Endothelial cell of umbilical vein (primary cell): Measurements from ENCODE around the gene STX4. TPM values are rescaled to one million over a fixed set of nuclear protein-coding genes. Genes with fewer than 3 reads are reported as not detected.

Experiments
- BruUV-seq: library from RNA; stranded (reverse); fragments of 400-500 nt; replicated peaks from 2 replicates; lab custom pipeline; 2021; lab: Mats Ljungman, UMichigan
- CTCF ChIA-PET: fragments of 300-600, 350-600 bp; sonication (Branson Sonifier 250); formaldehyde crosslinking; loops from one replicate; lab custom pipeline; 2021; ENCODE audit warnings: antibody characterized with exemption, inconsistent platforms; lab: Charles Lee
- POLR2A ChIA-PET: fragments of 300-600, 350-600 bp; sonication (Branson Sonifier 250); formaldehyde crosslinking; loops from one replicate; lab custom pipeline; 2021; ENCODE audit warnings: antibody characterized with exemption, inconsistent platforms; lab: Charles Lee
- DNase-seq: peaks from one replicate; pipeline ENCODE4 v3.0.0-alpha.2; 2011; ENCODE audit warnings: low read depth, low spot score
- FAIRE-seq: peaks from 2 replicates; lab custom pipeline; 2011; peaks lifted over from hg19 to GRCh38; lab: Jason Lieb, UNC
- H2AFZ ChIP-seq: 2 replicates; pipeline ENCODE4 v1.6.0; 2012; ENCODE audit warnings: low read depth, low read length, control low read depth, inconsistent platforms
- H3K27ac ChIP-seq: 2 replicates; pipeline ENCODE4 v1.5.1; 2011; ENCODE audit warnings: low read depth, mild to moderate bottlenecking, control low read depth, low read length, moderate library complexity; ENCODE audit not compliant: insufficient read depth
- H3K27me3 ChIP-seq, 2 experiments: 2 replicates each; pipeline versions ENCODE4 v1.6.0 to v1.6.1; 2011; ENCODE audit warnings: low read length in 2 of 2, mixed read lengths in 1 of 2; ENCODE audit not compliant: control insufficient read depth in 2 of 2, insufficient read depth in 2 of 2
- H3K36me3 ChIP-seq, 2 experiments: 2 replicates in 1 of 2; 3 replicates in 1 of 2; pipeline ENCODE4 v1.5.1; 2011; ENCODE audit warnings: low read length in 2 of 2, mild to moderate bottlenecking in 1 of 2, moderate library complexity in 1 of 2; ENCODE audit not compliant: control insufficient read depth in 2 of 2, insufficient read depth in 2 of 2; ENCODE audit errors: extremely low read depth in 1 of 2
- H3K4me1 ChIP-seq: 3 replicates; pipeline ENCODE4 v1.5.1; 2011; ENCODE audit warnings: mild to moderate bottlenecking, low read length; ENCODE audit not compliant: control insufficient read depth, insufficient read depth; ENCODE audit errors: extremely low read depth
- H3K4me2 ChIP-seq: 2 replicates; pipeline ENCODE4 v1.6.1; 2011; ENCODE audit warnings: low read length, control low read depth, mixed read lengths; ENCODE audit not compliant: insufficient read depth
- H3K4me3 ChIP-seq, 3 experiments: fragments of 200-600 bp in 1 of 3; sonication (generic), shearing (Covaris generic) in 1 of 3; replicated peaks in 1 of 3; 2 replicates each; pipeline ENCODE4 v1.5.1; 2011 to 2016; ENCODE audit warnings: control low read depth in 3 of 3, low read length in 3 of 3, mild to moderate bottlenecking in 2 of 3, inconsistent platforms in 1 of 3, low read depth in 1 of 3, moderate library complexity in 1 of 3; ENCODE audit not compliant: insufficient read depth in 1 of 3
- H3K79me2 ChIP-seq: 2 replicates; pipeline ENCODE4 v1.6.0; 2012; ENCODE audit warnings: low read length, inconsistent platforms; ENCODE audit not compliant: control insufficient read depth, insufficient read depth
- H3K9ac ChIP-seq: replicated peaks from 2 replicates; pipeline ENCODE3; 2011; ENCODE audit warnings: low read length, control low read depth; ENCODE audit not compliant: insufficient read depth; ENCODE audit errors: extremely low read depth
- H3K9me1 ChIP-seq: replicated peaks from 3 replicates; pipeline ENCODE4 v1.6.0; 2011; ENCODE audit warnings: mild to moderate bottlenecking, low read length; ENCODE audit not compliant: control insufficient read depth, insufficient read depth; ENCODE audit errors: extremely low read depth
- H3K9me3 ChIP-seq: replicated peaks from 2 replicates; pipeline ENCODE4 v1.5.1; 2012; ENCODE audit warnings: low read length, inconsistent platforms; ENCODE audit not compliant: control insufficient read depth, insufficient read depth
- H4K20me1 ChIP-seq: replicated peaks from 2 replicates; pipeline ENCODE3; 2011; ENCODE audit warnings: mild to moderate bottlenecking, low read length; ENCODE audit not compliant: control insufficient read depth, insufficient read depth; ENCODE audit errors: extremely low read depth
- JUN ChIP-seq: IDR thresholded peaks from 2 replicates; pipeline ENCODE4 v1.6.1; 2011; ENCODE audit warnings: borderline replicate concordance, low read depth; ENCODE audit not compliant: insufficient read length, insufficient read depth
- MYC ChIP-seq: IDR thresholded peaks from one replicate; pipeline ENCODE4 v1.6.1; 2011; ENCODE audit warnings: mild to moderate bottlenecking, low read depth, low read length
- dilution Hi-C: fragments of 300-500 bp; cut with MboI; formaldehyde crosslinking; loops from one replicate; pipeline ENCODE4 v1.15.0; 2019; ENCODE audit warnings: low sequenced_read_pairs; ENCODE audit not compliant: extremely low pct_ligation_motif_present
- intact Hi-C: fragments of 100-400 bp; cut with micrococcal nuclease; formaldehyde crosslinking; loops from one replicate; pipeline ENCODE4 v1.10.0; 2022
- polyA plus RNA-seq, 4 experiments: library from polyadenylated mRNA; depleted of rRNA in 3 of 4; stranded (reverse) in 3 of 4; unstranded in 1 of 4; fragments of >200 nt; gene quantifications; 2 replicates each; pipeline versions ENCODE4 v1.2.1 to v1.2.3, GENCODE V29; 2011 to 2012; ENCODE audit warnings: missing spikeins in 1 of 4
- total RNA-seq: library from RNA; stranded (reverse); gene quantifications from 2 replicates; pipeline ENCODE4 v1.2.3, GENCODE V29; 2021
- TF ChIP-seq, protein P1 (sequence below), 2 donors: IDR thresholded peaks; 1 replicate in 1 of 2; 2 replicates in 1 of 2; pipeline ENCODE4 v1.5.1; 2011; ENCODE audit warnings: low read length in 2 of 2, mild to moderate bottlenecking in 2 of 2, moderate library complexity in 2 of 2, control low read depth in 1 of 2, inconsistent platforms in 1 of 2, low read depth in 1 of 2; ENCODE audit not compliant: insufficient read depth in 1 of 2; ENCODE audit errors: extremely low read depth in 1 of 2
- TF ChIP-seq, protein P2 (sequence below): IDR thresholded peaks from 2 replicates; pipeline ENCODE4 v1.6.1; 2011; ENCODE audit not compliant: insufficient read depth, insufficient read length

Gene STX4
- total and polyA plus RNA-seq, 2 donors (not counting 3 experiments of a cell fraction or from before 2014, with no cell fraction given): 49.5 to 65.2 TPM

DNA sequence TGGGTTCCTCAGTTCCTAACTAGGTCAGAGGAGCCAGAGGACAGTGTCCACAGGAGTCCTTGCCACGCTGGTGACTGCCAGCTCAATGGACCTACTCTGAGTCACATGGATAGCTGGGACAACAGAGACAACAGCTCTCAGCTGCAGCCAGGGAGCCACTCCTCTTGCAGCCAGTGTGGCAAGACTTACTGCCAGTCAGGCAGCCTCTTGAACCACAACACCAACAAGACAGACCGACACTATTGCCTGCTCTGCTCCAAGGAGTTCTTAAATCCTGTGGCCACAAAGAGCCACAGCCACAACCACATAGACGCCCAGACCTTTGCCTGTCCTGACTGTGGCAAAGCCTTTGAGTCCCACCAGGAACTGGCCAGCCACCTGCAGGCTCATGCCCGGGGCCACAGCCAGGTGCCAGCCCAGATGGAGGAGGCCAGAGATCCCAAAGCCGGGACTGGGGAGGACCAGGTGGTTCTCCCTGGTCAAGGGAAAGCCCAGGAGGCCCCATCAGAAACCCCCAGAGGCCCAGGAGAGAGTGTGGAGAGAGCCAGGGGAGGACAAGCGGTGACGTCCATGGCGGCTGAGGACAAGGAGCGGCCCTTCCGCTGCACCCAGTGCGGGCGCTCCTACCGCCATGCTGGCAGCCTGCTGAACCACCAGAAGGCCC lies 47.5 kb downstream of the STX4 start:
- no peak overlapping the region for H2AFZ ChIP-seq
- no peak overlapping the region for H3K4me2 ChIP-seq
- TF ChIP-seq, protein P1, sequence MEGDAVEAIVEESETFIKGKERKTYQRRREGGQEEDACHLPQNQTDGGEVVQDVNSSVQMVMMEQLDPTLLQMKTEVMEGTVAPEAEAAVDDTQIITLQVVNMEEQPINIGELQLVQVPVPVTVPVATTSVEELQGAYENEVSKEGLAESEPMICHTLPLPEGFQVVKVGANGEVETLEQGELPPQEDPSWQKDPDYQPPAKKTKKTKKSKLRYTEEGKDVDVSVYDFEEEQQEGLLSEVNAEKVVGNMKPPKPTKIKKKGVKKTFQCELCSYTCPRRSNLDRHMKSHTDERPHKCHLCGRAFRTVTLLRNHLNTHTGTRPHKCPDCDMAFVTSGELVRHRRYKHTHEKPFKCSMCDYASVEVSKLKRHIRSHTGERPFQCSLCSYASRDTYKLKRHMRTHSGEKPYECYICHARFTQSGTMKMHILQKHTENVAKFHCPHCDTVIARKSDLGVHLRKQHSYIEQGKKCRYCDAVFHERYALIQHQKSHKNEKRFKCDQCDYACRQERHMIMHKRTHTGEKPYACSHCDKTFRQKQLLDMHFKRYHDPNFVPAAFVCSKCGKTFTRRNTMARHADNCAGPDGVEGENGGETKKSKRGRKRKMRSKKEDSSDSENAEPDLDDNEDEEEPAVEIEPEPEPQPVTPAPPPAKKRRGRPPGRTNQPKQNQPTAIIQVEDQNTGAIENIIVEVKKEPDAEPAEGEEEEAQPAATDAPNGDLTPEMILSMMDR (IDR thresholded peaks at IDR 0.05; ENCODE audit: extremely low read depth in 1 of 2, insufficient read depth in 1 of 2, low read depth in 1 of 2, low read length in 2 of 2): no peak
- TF ChIP-seq JUN (no peak), MYC (no peak)
- TF ChIP-seq, protein P2, sequence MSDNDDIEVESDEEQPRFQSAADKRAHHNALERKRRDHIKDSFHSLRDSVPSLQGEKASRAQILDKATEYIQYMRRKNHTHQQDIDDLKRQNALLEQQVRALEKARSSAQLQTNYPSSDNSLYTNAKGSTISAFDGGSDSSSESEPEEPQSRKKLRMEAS: no peak
- no peak for FAIRE-seq
- H3K4me1 ChIP-seq: no peaks in the 10 kb centered on the region
- no peaks in the 10 kb centered on the region for H3K9me3 ChIP-seq
- H3K79me2 ChIP-seq: peaks cover 15% of the 10 kb centered on the region
- no peak overlapping the region for H3K4me3 ChIP-seq
- POLR2A ChIA-PET: no interaction called here
- no peaks in the 10 kb centered on the region for H3K27me3 ChIP-seq
- no peaks in the 10 kb centered on the region for H4K20me1 ChIP-seq
- CTCF ChIA-PET: no interaction called here
- H3K9ac ChIP-seq: no peak overlapping the region
- no peak for DNase-seq
- H3K9me1 ChIP-seq: no peaks in the 10 kb centered on the region
- H3K27ac ChIP-seq: no peak overlapping the region
- BruUV-seq: no TSS peak
- dilution Hi-C loops (no loop called here), intact Hi-C loops (no loop called here)
- peaks cover 3 to 42% of the 10 kb centered on the region in 2 experiments for H3K36me3 ChIP-seq
